ENCODE data around the gene CBLN4.

The CBLN4 gene

GRCh38 chr20:55977690-55978459 is 27.4 kb downstream of the CBLN4 start:
- Histone ChIP-seq H3K9me3 (ENCODE audit: severe bottlenecking) (no peaks in the 10 kb centered on the region), H3K36me3 (ENCODE audit: low read depth) (no peaks in the 10 kb centered on the region), H3K4me3 (ENCODE audit: severe bottlenecking) (no peak overlapping the region), H3K4me1 (ENCODE audit: insufficient read depth, poor library complexity, severe bottlenecking) (no peaks in the 10 kb centered on the region), H3K27ac (ENCODE audit: poor library complexity, severe bottlenecking) (no peak overlapping the region), H3K27me3 (ENCODE audit: insufficient read depth, poor library complexity, severe bottlenecking) (peaks cover 4% of the 10 kb centered on the region)
- ATAC-seq (ENCODE audit: low read depth) (no peak), DNase-seq (ENCODE audit: low spot score) (no peak)
- no peak for TF ChIP-seq CTCF (IDR thresholded peaks at IDR 0.05; ENCODE audit: poor library complexity, severe bottlenecking)

- no peak overlapping the region for H3K27ac ChIP-seq (ENCODE audit: poor library complexity, severe bottlenecking)
- H3K9me3 ChIP-seq (ENCODE audit: severe bottlenecking): no peaks in the 10 kb centered on the region
- ATAC-seq (ENCODE audit: low read depth) (peak; percentile 19; the same call in 1 of the 3 replicates), DNase-seq (ENCODE audit: low spot score) (no peak)
- no peaks in the 10 kb centered on the region for H3K4me1 ChIP-seq (ENCODE audit: insufficient read depth, poor library complexity, severe bottlenecking)
- H3K36me3 ChIP-seq (ENCODE audit: low read depth): no peaks in the 10 kb centered on the region
- H3K27me3 ChIP-seq (ENCODE audit: insufficient read depth, poor library complexity, severe bottlenecking): peaks cover 4% of the 10 kb centered on the region
- H3K4me3 ChIP-seq (ENCODE audit: severe bottlenecking): no peak overlapping the region
- no peak for TF ChIP-seq CTCF (IDR thresholded peaks at IDR 0.05; ENCODE audit: poor library complexity, severe bottlenecking)
Measured at GRCh38 chr20:55974491-55975202, 30.7 kb downstream of the CBLN4 start.

- no peaks in the 10 kb centered on the region for H3K36me3 ChIP-seq (ENCODE audit: low read depth)
- H3K27ac ChIP-seq (ENCODE audit: poor library complexity, severe bottlenecking): no peak overlapping the region
- H3K9me3 ChIP-seq (ENCODE audit: severe bottlenecking): no peaks in the 10 kb centered on the region
- H3K27me3 ChIP-seq (ENCODE audit: insufficient read depth, poor library complexity, severe bottlenecking): no peaks in the 10 kb centered on the region
- no peak for TF ChIP-seq CTCF (IDR thresholded peaks at IDR 0.05; ENCODE audit: poor library complexity, severe bottlenecking)
- H3K4me3 ChIP-seq (ENCODE audit: severe bottlenecking): no peak overlapping the region
- DNase-seq (ENCODE audit: low spot score) (no peak), ATAC-seq (ENCODE audit: low read depth) (no peak)
- H3K4me1 ChIP-seq (ENCODE audit: insufficient read depth, poor library complexity, severe bottlenecking): no peaks in the 10 kb centered on the region
Measured at GRCh38 chr20:55964790-55965189, 40.5 kb downstream of the CBLN4 start.

GRCh38 chr20:55961376-55962330 is 43.7 kb downstream of the CBLN4 start:
- H3K9me3 ChIP-seq (ENCODE audit: severe bottlenecking): no peaks in the 10 kb centered on the region
- no peaks in the 10 kb centered on the region for H3K27me3 ChIP-seq (ENCODE audit: insufficient read depth, poor library complexity, severe bottlenecking)
- H3K27ac ChIP-seq (ENCODE audit: poor library complexity, severe bottlenecking): no peak overlapping the region
- ATAC-seq (ENCODE audit: low read depth): no peak
- no peaks in the 10 kb centered on the region for H3K36me3 ChIP-seq (ENCODE audit: low read depth)
- no peak for TF ChIP-seq CTCF (IDR thresholded peaks at IDR 0.05; ENCODE audit: poor library complexity, severe bottlenecking)
- no peaks in the 10 kb centered on the region for H3K4me1 ChIP-seq (ENCODE audit: insufficient read depth, poor library complexity, severe bottlenecking)
- H3K4me3 ChIP-seq (ENCODE audit: severe bottlenecking): no peak overlapping the region
- DNase-seq (ENCODE audit: low spot score): no peak

Measured in RWPE2 (cell line).